GM10266 (cell line): ENCODE results near the gene KRTAP10-11.
"Not testable (repeated sequence)": the region's sequence is repeated elsewhere in the genome, so short reads cannot be mapped to it uniquely, and the experiment has no call there.

Experiments used
- DNase-seq: peaks from one replicate; pipeline ENCODE4 v3.0.0; 2012; ENCODE audit errors: extremely low spot score
- TF ChIP-seq, protein P1 (sequence below): IDR thresholded peaks from 2 replicates; pipeline ENCODE4 v1.5.1; 2012; ENCODE audit warnings: mild to moderate bottlenecking, low read depth; ENCODE audit not compliant: control insufficient read depth, insufficient read depth; ENCODE audit errors: missing control alignments

The KRTAP10-11 gene

DNA sequence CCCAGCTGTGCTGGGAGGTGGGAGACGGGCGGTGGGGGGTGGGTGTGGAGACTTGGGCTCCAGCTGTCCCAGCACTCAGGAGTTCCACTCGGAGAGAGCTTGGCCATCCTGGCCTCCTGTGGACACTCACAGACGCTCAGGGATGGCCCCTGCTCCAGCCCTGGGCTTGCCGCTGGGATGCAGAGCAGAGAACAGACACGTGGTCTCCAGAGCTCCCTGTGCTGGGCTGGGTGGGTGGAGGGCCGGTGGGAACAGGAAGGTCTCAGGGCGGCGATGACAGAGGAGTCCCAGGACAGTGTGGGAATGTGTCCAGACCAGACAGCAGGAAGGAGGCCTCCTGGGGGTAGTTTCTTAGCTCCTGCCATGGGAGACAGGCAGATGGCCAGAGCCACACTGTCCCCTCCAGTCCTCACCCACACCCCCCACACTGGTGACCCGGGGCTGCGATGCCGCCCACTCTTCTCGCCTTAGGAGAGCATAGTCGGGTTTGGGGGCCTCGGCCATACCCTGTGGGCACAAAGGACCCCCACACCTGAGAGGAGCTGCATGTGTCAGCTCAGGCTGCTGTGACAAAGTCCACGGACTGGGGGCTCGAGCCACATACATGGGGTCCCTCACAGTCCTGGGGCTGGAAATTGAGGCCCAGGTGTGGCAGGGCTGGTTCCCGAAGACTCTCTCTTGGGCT lies 17.4 kb upstream of the KRTAP10-11 start:
- TF ChIP-seq, protein P1, sequence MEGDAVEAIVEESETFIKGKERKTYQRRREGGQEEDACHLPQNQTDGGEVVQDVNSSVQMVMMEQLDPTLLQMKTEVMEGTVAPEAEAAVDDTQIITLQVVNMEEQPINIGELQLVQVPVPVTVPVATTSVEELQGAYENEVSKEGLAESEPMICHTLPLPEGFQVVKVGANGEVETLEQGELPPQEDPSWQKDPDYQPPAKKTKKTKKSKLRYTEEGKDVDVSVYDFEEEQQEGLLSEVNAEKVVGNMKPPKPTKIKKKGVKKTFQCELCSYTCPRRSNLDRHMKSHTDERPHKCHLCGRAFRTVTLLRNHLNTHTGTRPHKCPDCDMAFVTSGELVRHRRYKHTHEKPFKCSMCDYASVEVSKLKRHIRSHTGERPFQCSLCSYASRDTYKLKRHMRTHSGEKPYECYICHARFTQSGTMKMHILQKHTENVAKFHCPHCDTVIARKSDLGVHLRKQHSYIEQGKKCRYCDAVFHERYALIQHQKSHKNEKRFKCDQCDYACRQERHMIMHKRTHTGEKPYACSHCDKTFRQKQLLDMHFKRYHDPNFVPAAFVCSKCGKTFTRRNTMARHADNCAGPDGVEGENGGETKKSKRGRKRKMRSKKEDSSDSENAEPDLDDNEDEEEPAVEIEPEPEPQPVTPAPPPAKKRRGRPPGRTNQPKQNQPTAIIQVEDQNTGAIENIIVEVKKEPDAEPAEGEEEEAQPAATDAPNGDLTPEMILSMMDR, result no peak
- no peak for DNase-seq

DNA sequence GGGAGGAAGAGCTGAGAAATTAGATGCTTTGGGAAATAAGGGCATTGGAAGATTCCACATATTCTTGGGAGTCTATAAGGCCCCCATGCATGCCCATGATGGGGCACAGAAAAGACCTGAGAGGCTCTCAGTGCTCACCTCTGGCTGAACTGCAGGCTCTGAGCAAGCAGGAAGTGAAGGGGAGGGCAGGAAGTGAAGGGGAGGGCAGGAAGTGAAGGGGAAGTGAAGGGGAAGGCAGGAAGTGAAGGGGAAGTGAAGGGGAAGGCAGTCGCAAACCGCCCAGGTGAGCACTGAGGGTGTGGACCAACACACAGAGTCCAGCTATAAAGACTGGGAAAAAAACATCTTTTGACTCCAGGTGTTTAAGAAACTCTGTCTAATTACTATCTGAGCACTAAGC lies 15.8 kb upstream of the KRTAP10-11 start:
- DNase-seq, result no peak
- TF ChIP-seq, protein P1, result no peak

DNA sequence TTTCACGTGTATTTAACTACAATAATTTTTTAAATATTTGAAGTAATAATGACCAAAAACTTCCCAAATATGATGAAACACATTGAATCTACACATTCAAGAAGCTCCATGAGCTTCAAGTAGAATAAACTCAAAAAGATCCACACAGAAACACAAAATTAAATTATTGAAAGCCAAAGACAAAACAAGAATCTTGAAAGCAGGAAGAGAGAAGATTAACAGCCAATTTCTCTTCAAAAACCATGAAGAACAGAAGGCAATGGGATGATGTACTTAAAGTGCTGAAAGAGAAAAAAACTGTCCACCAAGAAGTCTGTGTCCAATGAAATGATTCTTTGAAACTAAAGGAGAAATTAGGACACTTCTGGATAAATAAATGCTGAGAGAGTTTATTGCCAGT lies 14.1 kb upstream of the KRTAP10-11 start:
- no peak for DNase-seq
- TF ChIP-seq, protein P1, result no peak

DNA sequence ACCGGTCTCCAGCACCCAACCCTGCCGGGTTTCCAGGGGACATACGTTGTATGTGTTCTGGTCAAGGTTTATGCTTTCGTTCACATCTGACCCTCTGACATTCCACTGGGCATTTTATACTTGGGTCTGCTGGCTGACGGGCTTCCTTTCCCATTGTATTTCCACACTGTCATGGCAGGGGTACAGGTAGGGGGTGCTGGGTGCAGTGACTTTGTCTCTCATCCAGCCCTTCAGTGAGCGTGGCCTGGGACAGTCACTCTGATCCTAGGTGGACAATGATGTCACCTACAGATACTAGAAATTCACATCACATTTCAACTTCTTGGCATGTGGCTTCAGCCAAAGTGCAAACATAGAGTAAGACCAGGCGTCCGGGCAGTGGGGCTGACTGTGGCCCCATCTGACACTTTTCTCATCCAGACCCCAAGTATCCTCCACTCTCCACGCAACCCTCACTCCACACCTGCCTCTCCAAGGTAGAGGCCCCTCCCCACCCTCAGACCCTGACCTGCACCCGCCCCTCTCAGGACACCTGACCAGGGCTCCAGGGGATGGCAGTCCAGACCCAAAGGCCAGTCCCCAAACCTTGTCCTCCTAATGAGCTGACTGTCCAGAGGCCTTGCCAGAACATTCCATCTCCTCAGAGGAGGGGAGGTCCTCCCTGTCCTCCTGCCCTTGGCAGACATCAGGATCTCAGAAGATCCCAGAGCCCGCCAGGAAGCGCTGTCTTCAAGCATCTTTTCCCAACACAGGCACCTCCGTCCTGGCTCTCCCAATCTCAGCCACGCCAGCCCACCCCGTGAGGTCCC lies 9.8 kb upstream of the KRTAP10-11 start:
- TF ChIP-seq, protein P1, result no peak
- DNase-seq, result no peak

DNA sequence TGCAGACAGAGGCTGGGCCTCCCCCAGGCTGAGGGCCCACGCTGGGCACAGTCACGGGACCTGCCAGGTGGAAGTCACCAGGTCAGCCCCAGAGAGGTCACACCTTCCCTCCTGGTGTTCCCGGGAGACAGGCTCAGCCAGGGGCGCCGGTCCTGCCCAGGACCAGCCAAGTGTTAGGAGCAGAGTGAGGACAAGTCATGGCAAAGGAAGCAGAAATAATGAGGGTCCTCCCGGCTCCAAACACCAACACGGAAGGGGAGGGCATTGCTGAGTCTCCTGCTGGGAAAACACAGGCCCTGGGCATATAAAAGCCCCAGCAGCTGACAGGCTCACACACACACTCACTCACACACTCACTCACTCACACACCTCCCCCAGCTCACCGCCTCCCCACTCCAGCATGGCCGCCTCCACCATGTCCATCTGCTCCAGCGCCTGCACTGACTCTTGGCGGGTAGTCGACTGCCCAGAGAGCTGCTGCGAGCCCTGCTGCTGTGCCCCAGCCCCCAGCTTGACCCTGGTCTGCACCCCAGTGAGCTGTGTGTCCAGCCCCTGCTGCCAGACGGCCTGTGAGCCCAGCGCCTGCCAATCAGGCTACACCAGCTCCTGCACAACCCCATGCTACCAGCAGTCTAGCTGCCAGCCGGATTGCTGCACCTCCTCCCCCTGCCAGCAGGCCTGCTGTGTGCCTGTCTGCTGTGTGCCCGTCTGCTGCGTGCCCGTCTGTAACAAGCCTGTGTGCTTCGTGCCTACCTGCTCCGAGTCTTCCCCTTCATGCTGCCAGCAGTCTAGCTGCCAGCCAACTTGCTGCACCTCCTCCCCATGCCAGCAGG lies 9.0 kb upstream of the KRTAP10-11 start, which contains the start of gene KRTAP10-10:
Gene KRTAP10-10, plus strand, starts transcription at position 339 of the 833 bp plus-strand sequence. Its CDS starts 62 bp downstream, at position 401.
- TF ChIP-seq, protein P1, result no peak
- no peak for DNase-seq

DNA sequence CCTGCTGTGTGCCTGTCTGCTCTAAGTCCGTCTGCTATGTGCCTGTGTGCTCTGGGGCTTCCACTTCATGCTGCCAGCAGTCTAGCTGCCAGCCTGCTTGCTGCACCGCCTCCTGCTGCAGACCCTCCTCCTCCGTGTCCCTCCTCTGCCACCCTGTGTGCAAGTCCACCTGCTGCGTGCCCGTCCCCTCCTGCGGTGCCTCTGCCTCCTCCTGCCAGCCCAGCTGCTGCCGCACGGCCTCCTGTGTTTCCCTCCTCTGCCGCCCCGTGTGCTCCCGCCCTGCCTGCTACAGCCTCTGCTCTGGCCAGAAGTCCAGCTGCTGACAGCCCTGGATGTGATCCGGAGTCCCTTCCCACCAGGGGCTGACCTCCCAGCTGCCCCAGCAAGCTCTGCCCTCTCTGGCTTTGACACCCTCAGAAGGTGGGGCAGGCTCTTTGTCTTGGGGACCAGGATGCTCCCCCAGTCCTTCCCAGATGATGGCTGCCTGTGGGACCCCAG lies 8.3 kb upstream of the KRTAP10-11 start:
- DNase-seq, result not testable (repeated sequence)

DNA sequence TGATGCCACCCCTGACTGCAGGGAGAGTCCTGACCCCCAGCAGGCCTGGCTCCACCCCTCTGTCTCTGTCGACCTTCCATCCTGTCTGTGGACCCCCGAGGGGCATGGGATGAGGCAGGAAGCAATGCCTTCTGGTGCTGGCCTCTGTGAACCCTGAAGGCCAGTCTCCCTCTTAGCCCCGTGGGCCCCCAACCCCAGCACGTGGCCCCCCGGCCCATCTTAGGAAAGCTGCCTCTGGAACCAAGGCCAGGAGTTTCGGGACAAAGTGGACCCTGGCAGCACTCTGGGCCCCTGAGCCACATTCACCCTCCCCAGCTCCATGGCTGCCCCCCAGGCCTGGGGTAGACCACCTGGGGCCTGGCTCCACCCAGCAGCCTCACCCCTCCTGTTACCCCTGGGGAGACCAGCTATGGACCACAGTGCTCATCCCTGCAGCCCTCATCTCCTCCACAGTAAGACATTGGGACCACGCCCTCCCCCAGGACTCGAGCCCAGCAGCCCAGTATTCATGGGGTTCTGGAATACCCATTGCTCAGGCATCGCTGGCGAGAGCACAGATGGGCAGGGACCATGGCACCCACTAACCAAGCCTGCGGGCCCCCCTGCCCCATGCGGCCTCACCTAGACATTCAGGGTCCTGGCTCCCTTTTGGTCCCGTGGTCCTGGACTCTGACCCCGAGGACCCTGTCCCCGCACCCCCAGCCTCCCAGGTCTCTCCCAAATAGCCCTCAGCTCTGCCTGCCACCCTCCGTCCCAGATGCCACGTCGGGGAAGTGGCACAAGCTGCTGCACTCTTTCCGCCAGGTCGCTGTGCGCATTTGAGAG lies 7.5 kb upstream of the KRTAP10-11 start:
- not testable (repeated sequence) for DNase-seq
